ENCODE data around the gene KDM5B. TPM values are rescaled to one million over a fixed set of nuclear protein-coding genes. Genes with fewer than 3 reads are reported as not detected.

Gene KDM5B
- total RNA-seq, 1 experiment from 2014 or later: not detected

GRCh38 chr1:202677433-202677832, 130.8 kb downstream of the KDM5B start:
- Histone ChIP-seq H4K20me1 (ENCODE audit: insufficient read depth, low read depth, low read length) (no peaks in the 10 kb centered on the region), H3K4me3 (ENCODE audit: low read length) (no peak overlapping the region), H3K4me2 (ENCODE audit: low read depth, low read length, poor library complexity, severe bottlenecking) (no peak overlapping the region), H3K27me3 (ENCODE audit: low read length) (no peaks in the 10 kb centered on the region), H3K27ac (ENCODE audit: low read length) (no peak overlapping the region), H3K79me2 (ENCODE audit: low read length) (no peaks in the 10 kb centered on the region), H3K9ac (ENCODE audit: low read length) (no peak overlapping the region), H3K4me1 (ENCODE audit: low read length) (no peaks in the 10 kb centered on the region), H2AFZ (ENCODE audit: low read length) (no peak overlapping the region), H3K36me3 (ENCODE audit: insufficient read depth, low read length) (no peaks in the 10 kb centered on the region), H3K9me3 (ENCODE audit: low read length) (peaks cover 3% of the 10 kb centered on the region; the same call in 1 of the 2 replicates), H3K9me2 (replicated peaks; ENCODE audit: insufficient read depth, low read length) (no peaks in the 10 kb centered on the region)
- DNase-seq: no peak

Small RNA genes lying within 50 kb of the gene (small RNA-seq; reads per million reads assigned to genes)
- not detected for gene AC098934.3

Other genes with a start within 250 kb of the KDM5B start
- not detected in 2 replicates for gene SYT2, start 98.0 kb downstream of the KDM5B start, total RNA-seq (2014; rRNA removed; shearing (Covaris generic); ENCODE audit: low replicate concordance)
- gene PCAT6, start 2.5 kb upstream of the KDM5B start, total RNA-seq (2014; rRNA removed; shearing (Covaris generic); ENCODE audit: low replicate concordance): not detected in 2 replicates
- gene RABIF, start 80.7 kb upstream of the KDM5B start, total RNA-seq (2014; rRNA removed; shearing (Covaris generic); ENCODE audit: low replicate concordance): 7.5 and 7.8 TPM in 2 replicates
- 52.4 and 55.8 TPM in 2 replicates for gene KLHL12, start 118.8 kb upstream of the KDM5B start, total RNA-seq (2014; rRNA removed; shearing (Covaris generic); ENCODE audit: low replicate concordance)
- 88.2 and 123 TPM in 2 replicates for gene ADIPOR1, start 149.9 kb upstream of the KDM5B start, total RNA-seq (2014; rRNA removed; shearing (Covaris generic); ENCODE audit: low replicate concordance)
- 27.1 and 28.2 TPM in 2 replicates for gene CYB5R1, start 158.8 kb upstream of the KDM5B start, total RNA-seq (2014; rRNA removed; shearing (Covaris generic); ENCODE audit: low replicate concordance)
- 65.3 and 81.0 TPM in 2 replicates for gene TMEM183A, start 199.0 kb upstream of the KDM5B start, total RNA-seq (2014; rRNA removed; shearing (Covaris generic); ENCODE audit: low replicate concordance)
- 0.04 TPM in 1 of 2 replicates, not detected in the other for gene PPFIA4, start 218.1 kb upstream of the KDM5B start, total RNA-seq (2014; rRNA removed; shearing (Covaris generic); ENCODE audit: low replicate concordance)

Measured in Karpas-422 (cell line).